HCT116 (cell line): ENCODE measurements around the gene GNB1.

ENCODE experiments used
- ATF3 ChIP-seq: IDR thresholded peaks from 2 replicates; pipeline ENCODE4 v1.6.1; 2012
- CTCF ChIP-seq, 3 experiments: fragments of 200-600 bp in 1 of 3; sonication (generic) in 1 of 3; IDR thresholded peaks in 2 of 3; conservative IDR thresholded peaks in 1 of 3; 2 replicates each; pipeline ENCODE4 v1.5.1; 2012 to 2017; ENCODE audit warnings: low read depth in 2 of 3, low read length in 2 of 3, antibody characterized with exemption in 1 of 3, borderline replicate concordance in 1 of 3, control low read depth in 1 of 3, mild to moderate bottlenecking in 1 of 3, mixed read lengths in 1 of 3, mixed run types in 1 of 3, moderate library complexity in 1 of 3; ENCODE audit not compliant: insufficient read depth in 1 of 3
- EGR1 ChIP-seq: IDR thresholded peaks from 2 replicates; pipeline ENCODE4 v1.6.1; 2012; ENCODE audit warnings: low read depth
- EZH2 ChIP-seq: fragments of 200-600 bp; sonication (generic); IDR thresholded peaks from 2 replicates; pipeline ENCODE4 v1.6.1; 2017; ENCODE audit warnings: antibody characterized with exemption, mixed run types
- FOSL1 ChIP-seq: IDR thresholded peaks from 2 replicates; pipeline ENCODE4 v1.6.1; 2012; ENCODE audit warnings: low read depth
- POLR2A ChIP-seq: IDR thresholded peaks from 2 replicates; pipeline ENCODE4 v1.7.0; 2011; ENCODE audit warnings: borderline replicate concordance; ENCODE audit not compliant: insufficient read depth, insufficient read length; ENCODE audit errors: extremely low read depth
- POLR2AphosphoS5 ChIP-seq: IDR thresholded peaks from 2 replicates; pipeline ENCODE4 v1.6.1; 2011; ENCODE audit warnings: mild to moderate bottlenecking, low read depth, low read length, moderate library complexity
- REST ChIP-seq: IDR thresholded peaks from 2 replicates; pipeline ENCODE4 v1.6.1; 2012; ENCODE audit warnings: low read depth
- YY1 ChIP-seq: IDR thresholded peaks from 2 replicates; pipeline ENCODE4 v1.6.1; 2011; ENCODE audit warnings: low read length, low read depth, moderate library complexity, mild to moderate bottlenecking; ENCODE audit not compliant: insufficient replicate concordance; ENCODE audit errors: extremely low read depth
- ZNF274 ChIP-seq: fragments of 200-500 bp; sonication (Bioruptor generic); IDR thresholded peaks from 2 replicates; pipeline ENCODE4 v1.6.1; 2014; ENCODE audit warnings: mild to moderate bottlenecking, low read depth, low read length, inconsistent platforms

GRCh38 chr1:1806890-1807289, 84.0 kb downstream of the GNB1 start:
- no peak for TF ChIP-seq POLR2A
- TF ChIP-seq EGR1: no peak
- TF ChIP-seq CTCF (IDR thresholded peaks at IDR 0.05 in 2 of 3, conservative IDR thresholded peaks at IDR 0.05 in 1 of 3; ENCODE audit: borderline replicate concordance in 1 of 3, insufficient read depth in 1 of 3, low read depth in 2 of 3, low read length in 2 of 3): no peak
- TF ChIP-seq ATF3: no peak
- TF ChIP-seq EZH2: no peak
- no peak for TF ChIP-seq POLR2AphosphoS5
- no peak for TF ChIP-seq ZNF274
- no peak for TF ChIP-seq FOSL1
- TF ChIP-seq YY1: no peak
- no peak for TF ChIP-seq REST
